Right atrium auricular region (tissue), 2 donors: ENCODE data around the gene CRY2. TPM values are rescaled to one million over a fixed set of nuclear protein-coding genes. Genes with fewer than 3 reads are reported as not detected.

Source experiments
- DNase-seq: peaks from one replicate; pipeline ENCODE4 v3.0.0-alpha.2; 2019; ENCODE audit warnings: low spot score
- H3K27ac ChIP-seq, 2 donors: fragments of 200-600 bp; sonication (generic); 1 replicate in 1 of 2; 2 replicates in 1 of 2; pipeline ENCODE4 v1.5.1; 2016 to 2019
- H3K27me3 ChIP-seq, 2 donors: fragments of 200-600 bp; sonication (generic); one replicate each; pipeline versions ENCODE4 v1.5.1 to v1.6.0; 2017 to 2019
- H3K36me3 ChIP-seq: fragments of 200-600 bp; sonication (generic); one replicate; pipeline ENCODE4 v1.5.1; 2016
- H3K4me1 ChIP-seq, 2 donors: fragments of 200-600 bp; sonication (generic); one replicate each; pipeline versions ENCODE4 v1.5.1 to v1.6.0; 2017 to 2019
- H3K4me3 ChIP-seq, 2 donors: fragments of 200-600 bp; sonication (generic); 1 replicate in 1 of 2; 2 replicates in 1 of 2; pipeline ENCODE4 v1.5.1; 2017 to 2019; ENCODE audit warnings: mild to moderate bottlenecking in 1 of 2, moderate library complexity in 1 of 2
- H3K9me3 ChIP-seq, 2 donors: fragments of 200-600 bp; sonication (generic); one replicate each; pipeline ENCODE4 v1.5.1; 2019
- CTCF ChIP-seq, 2 donors: fragments of 200-600 bp; sonication (generic); IDR thresholded peaks; one replicate each; pipeline ENCODE4 v1.5.1; 2019; ENCODE audit warnings: antibody characterized with exemption in 2 of 2
- total RNA-seq, 2 donors: library from RNA; depleted of rRNA; stranded (reverse); fragments of >200 nt; gene quantifications; one replicate each; pipeline ENCODE4 v1.1.0, GENCODE V29; 2016

CRY2 gene
- total RNA-seq, 2 donors from 2014 or later = 43.0 to 62.9 TPM

- no peak for TF ChIP-seq CTCF (IDR thresholded peaks at IDR 0.05)
These were observed 3.2 kb downstream of the CRY2 start for GRCh38 chr11:45850446-45850845.

GRCh38 chr11:45851228-45851627, 4.0 kb downstream of the CRY2 start:
- Histone ChIP-seq H3K9me3 (no peaks in the 10 kb centered on the region), H3K4me3 (no peak overlapping the region), H3K4me1 (peaks cover 0 to 88% of the 10 kb centered on the region in 2 donors)

More at GRCh38 chr11:45850446-45850845, 3.2 kb downstream of the CRY2 start:
- no peaks in the 10 kb centered on the region for H3K27me3 ChIP-seq
- no peaks in the 10 kb centered on the region for H3K9me3 ChIP-seq
- peaks cover 0 to 80% of the 10 kb centered on the region in 2 donors for H3K4me1 ChIP-seq
- H3K27ac ChIP-seq = peak overlapping the region; percentile 81 to 88
- H3K36me3 ChIP-seq = no peaks in the 10 kb centered on the region
- DNase-seq = no peak
- no peak overlapping the region for H3K4me3 ChIP-seq

GRCh38 chr11:45852018-45852711, 4.9 kb downstream of the CRY2 start:
- DNase-seq = no peak
- H3K27ac ChIP-seq = peak overlapping the region; percentile 81 to 88
- H3K4me3 ChIP-seq = no peak overlapping the region
- peaks cover 0 to 91% of the 10 kb centered on the region in 2 donors for H3K4me1 ChIP-seq
- no peaks in the 10 kb centered on the region for H3K9me3 ChIP-seq
- no peak for TF ChIP-seq CTCF (IDR thresholded peaks at IDR 0.05)
- no peaks in the 10 kb centered on the region for H3K27me3 ChIP-seq
- H3K36me3 ChIP-seq = peaks cover 15% of the 10 kb centered on the region

More at GRCh38 chr11:45851228-45851627, 4.0 kb downstream of the CRY2 start:
- DNase-seq = no peak
- Histone ChIP-seq H3K27me3 (no peaks in the 10 kb centered on the region), H3K36me3 (peaks cover 5% of the 10 kb centered on the region), H3K27ac (peak overlapping the region; percentile 81 to 88)
- TF ChIP-seq CTCF (IDR thresholded peaks at IDR 0.05) = no peak

GRCh38 chr11:45852712-45853101, 5.4 kb downstream of the CRY2 start:
- Histone ChIP-seq H3K4me1 (peaks cover 0 to 97% of the 10 kb centered on the region in 2 donors), H3K9me3 (no peaks in the 10 kb centered on the region), H3K27ac (peak overlapping the region; percentile 81 to 88), H3K36me3 (peaks cover 19% of the 10 kb centered on the region), H3K4me3 (no peak overlapping the region), H3K27me3 (no peaks in the 10 kb centered on the region)
- no peak for DNase-seq
- peak in 1 of 2 donors; percentile 40 for TF ChIP-seq CTCF (IDR thresholded peaks at IDR 0.05)

- Histone ChIP-seq H3K4me1 (peaks cover 0 to 98% of the 10 kb centered on the region in 2 donors), H3K4me3 (no peak overlapping the region), H3K27me3 (no peaks in the 10 kb centered on the region), H3K9me3 (no peaks in the 10 kb centered on the region), H3K27ac (peak overlapping the region; percentile 81 to 88), H3K36me3 (peaks cover 24% of the 10 kb centered on the region)
- no peak for TF ChIP-seq CTCF (IDR thresholded peaks at IDR 0.05)
- peak; percentile 76 for DNase-seq
These were observed 6.3 kb downstream of the CRY2 start for GRCh38 chr11:45853332-45854219.
